ENCODE results near the gene NES.

NES gene

GRCh38 chr1:156693848-156694689, 16.9 kb upstream of the NES start:
- Histone ChIP-seq H4K20me1 (ENCODE audit: insufficient read depth, low read length) (no peaks in the 10 kb centered on the region), H3K9me2 (replicated peaks; ENCODE audit: insufficient read depth, low read length) (no peaks in the 10 kb centered on the region), H3F3A (ENCODE audit: insufficient read depth, low read length) (no peaks in the 10 kb centered on the region), H3K27me3 (replicated peaks; ENCODE audit: insufficient read depth, low read length) (peaks cover 71% of the 10 kb centered on the region), H3K36me3 (replicated peaks; ENCODE audit: insufficient read depth, low read length) (no peaks in the 10 kb centered on the region), H3K9ac (ENCODE audit: low read length) (no peak overlapping the region), H3K27ac (ENCODE audit: low read length) (no peak overlapping the region), H3K4me1 (ENCODE audit: low read length) (no peaks in the 10 kb centered on the region), H3K79me2 (ENCODE audit: low read length) (no peaks in the 10 kb centered on the region), H2AFZ (ENCODE audit: low read length) (no peak overlapping the region), H3K9me3 (replicated peaks; ENCODE audit: insufficient read depth, low read length) (no peaks in the 10 kb centered on the region), H3K4me2 (ENCODE audit: low read depth, low read length) (no peak overlapping the region), H3K4me3 (ENCODE audit: low read length) (no peak overlapping the region)
- TF ChIP-seq, protein P1, sequence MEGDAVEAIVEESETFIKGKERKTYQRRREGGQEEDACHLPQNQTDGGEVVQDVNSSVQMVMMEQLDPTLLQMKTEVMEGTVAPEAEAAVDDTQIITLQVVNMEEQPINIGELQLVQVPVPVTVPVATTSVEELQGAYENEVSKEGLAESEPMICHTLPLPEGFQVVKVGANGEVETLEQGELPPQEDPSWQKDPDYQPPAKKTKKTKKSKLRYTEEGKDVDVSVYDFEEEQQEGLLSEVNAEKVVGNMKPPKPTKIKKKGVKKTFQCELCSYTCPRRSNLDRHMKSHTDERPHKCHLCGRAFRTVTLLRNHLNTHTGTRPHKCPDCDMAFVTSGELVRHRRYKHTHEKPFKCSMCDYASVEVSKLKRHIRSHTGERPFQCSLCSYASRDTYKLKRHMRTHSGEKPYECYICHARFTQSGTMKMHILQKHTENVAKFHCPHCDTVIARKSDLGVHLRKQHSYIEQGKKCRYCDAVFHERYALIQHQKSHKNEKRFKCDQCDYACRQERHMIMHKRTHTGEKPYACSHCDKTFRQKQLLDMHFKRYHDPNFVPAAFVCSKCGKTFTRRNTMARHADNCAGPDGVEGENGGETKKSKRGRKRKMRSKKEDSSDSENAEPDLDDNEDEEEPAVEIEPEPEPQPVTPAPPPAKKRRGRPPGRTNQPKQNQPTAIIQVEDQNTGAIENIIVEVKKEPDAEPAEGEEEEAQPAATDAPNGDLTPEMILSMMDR (IDR thresholded peaks at IDR 0.05; ENCODE audit: low read length): no peak
- TF ChIP-seq EZH2 (optimal IDR thresholded peaks at IDR 0.05; ENCODE audit: low read depth, low read length) (no peak), EZH2phosphoT487 (IDR thresholded peaks at IDR 0.05; ENCODE audit: low read length) (no peak)
- no peak for DNase-seq

- Histone ChIP-seq H4K20me1 (ENCODE audit: insufficient read depth, low read length) (no peaks in the 10 kb centered on the region), H3K4me2 (ENCODE audit: low read depth, low read length) (no peak overlapping the region), H3K79me2 (ENCODE audit: low read length) (no peaks in the 10 kb centered on the region), H3K9ac (ENCODE audit: low read length) (no peak overlapping the region), H2AFZ (ENCODE audit: low read length) (no peak overlapping the region), H3K9me3 (replicated peaks; ENCODE audit: insufficient read depth, low read length) (no peaks in the 10 kb centered on the region), H3K27me3 (replicated peaks; ENCODE audit: insufficient read depth, low read length) (peaks cover 79% of the 10 kb centered on the region), H3F3A (ENCODE audit: insufficient read depth, low read length) (no peaks in the 10 kb centered on the region), H3K4me1 (ENCODE audit: low read length) (no peaks in the 10 kb centered on the region), H3K36me3 (replicated peaks; ENCODE audit: insufficient read depth, low read length) (no peaks in the 10 kb centered on the region), H3K27ac (ENCODE audit: low read length) (no peak overlapping the region), H3K4me3 (ENCODE audit: low read length) (no peak overlapping the region), H3K9me2 (replicated peaks; ENCODE audit: insufficient read depth, low read length) (no peaks in the 10 kb centered on the region)
- no peak for DNase-seq
- TF ChIP-seq EZH2phosphoT487 (IDR thresholded peaks at IDR 0.05; ENCODE audit: low read length) (no peak), EZH2 (optimal IDR thresholded peaks at IDR 0.05; ENCODE audit: low read depth, low read length) (no peak)
- TF ChIP-seq, protein P1 (IDR thresholded peaks at IDR 0.05; ENCODE audit: low read length): no peak
Measured at GRCh38 chr1:156692925-156693847, 16.0 kb upstream of the NES start.

DNA sequence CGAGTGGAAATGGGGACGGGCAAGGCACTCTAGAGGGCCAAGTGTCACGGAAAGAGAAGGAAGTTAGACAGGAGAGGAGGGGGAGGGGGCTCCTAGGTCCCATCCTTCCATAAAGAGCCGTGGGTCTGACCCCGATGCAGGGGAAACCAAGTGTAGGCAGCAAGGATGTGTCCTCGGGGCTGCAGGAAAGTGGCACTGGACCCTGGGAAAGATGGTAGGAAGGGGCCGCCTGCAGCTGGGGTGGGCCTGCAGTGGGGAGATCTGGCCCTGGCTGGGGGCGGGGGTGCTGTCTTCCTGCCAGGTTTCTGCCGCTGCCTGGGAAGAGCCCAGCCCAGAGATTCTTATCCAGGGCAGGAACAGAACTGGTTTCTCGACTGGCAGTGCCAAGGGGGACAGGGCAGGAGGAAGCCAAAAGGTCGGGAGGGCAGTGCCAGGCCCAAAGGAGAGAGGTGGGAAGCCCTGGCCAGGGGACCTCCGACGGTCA, 15.3 kb upstream of the NES start:
- H3F3A ChIP-seq (ENCODE audit: insufficient read depth, low read length): no peaks in the 10 kb centered on the region
- no peak overlapping the region for H3K4me2 ChIP-seq (ENCODE audit: low read depth, low read length)
- H3K27me3 ChIP-seq (replicated peaks; ENCODE audit: insufficient read depth, low read length): peaks cover 76% of the 10 kb centered on the region
- no peaks in the 10 kb centered on the region for H3K9me3 ChIP-seq (replicated peaks; ENCODE audit: insufficient read depth, low read length)
- H3K4me1 ChIP-seq (ENCODE audit: low read length): no peaks in the 10 kb centered on the region
- H3K9ac ChIP-seq (ENCODE audit: low read length): no peak overlapping the region
- no peaks in the 10 kb centered on the region for H3K36me3 ChIP-seq (replicated peaks; ENCODE audit: insufficient read depth, low read length)
- no peaks in the 10 kb centered on the region for H3K79me2 ChIP-seq (ENCODE audit: low read length)
- no peak for DNase-seq
- no peak overlapping the region for H3K27ac ChIP-seq (ENCODE audit: low read length)
- no peaks in the 10 kb centered on the region for H4K20me1 ChIP-seq (ENCODE audit: insufficient read depth, low read length)
- no peaks in the 10 kb centered on the region for H3K9me2 ChIP-seq (replicated peaks; ENCODE audit: insufficient read depth, low read length)
- no peak overlapping the region for H3K4me3 ChIP-seq (ENCODE audit: low read length)
- TF ChIP-seq EZH2 (optimal IDR thresholded peaks at IDR 0.05; ENCODE audit: low read depth, low read length) (no peak), EZH2phosphoT487 (IDR thresholded peaks at IDR 0.05; ENCODE audit: low read length) (no peak)
- TF ChIP-seq, protein P1 (IDR thresholded peaks at IDR 0.05; ENCODE audit: low read length): no peak
- H2AFZ ChIP-seq (ENCODE audit: low read length): no peak overlapping the region

All from MM.1S (cell line).